CMK (cell line): Measurements from ENCODE around the gene WASL.

Experiments
- DNase-seq: peaks from one replicate; pipeline ENCODE4 v3.0.0-alpha.2; 2010; ENCODE audit warnings: low read depth

The WASL gene

GRCh38 chr7:123690550-123690949 is 58.3 kb downstream of the WASL start:
- no peak for DNase-seq

- no peak for DNase-seq
Observed at GRCh38 chr7:123689250-123689649, 59.6 kb downstream of the WASL start.

- no peak for DNase-seq
Observed at GRCh38 chr7:123687727-123688126, 61.1 kb downstream of the WASL start.

GRCh38 chr7:123687161-123687560 is 61.6 kb downstream of the WASL start:
- no peak for DNase-seq

GRCh38 chr7:123682690-123683089 is 66.1 kb downstream of the WASL start:
- no peak for DNase-seq

- DNase-seq: no peak
Observed at GRCh38 chr7:123681561-123681960, 67.2 kb downstream of the WASL start.

GRCh38 chr7:123680580-123680979 is 68.2 kb downstream of the WASL start:
- DNase-seq: no peak

GRCh38 chr7:123679614-123680013 is 69.2 kb downstream of the WASL start:
- no peak for DNase-seq

- DNase-seq: no peak
Observed at GRCh38 chr7:123677061-123677715, 71.6 kb downstream of the WASL start.

- DNase-seq: no peak
Observed at GRCh38 chr7:123675181-123675473, 73.7 kb downstream of the WASL start.

GRCh38 chr7:123674399-123675180 is 74.2 kb downstream of the WASL start:
- no peak for DNase-seq

GRCh38 chr7:123673752-123674398 is 74.9 kb downstream of the WASL start:
- no peak for DNase-seq

GRCh38 chr7:123673137-123673732 is 75.6 kb downstream of the WASL start:
- DNase-seq: no peak

GRCh38 chr7:123669485-123669884 is 79.3 kb downstream of the WASL start:
- DNase-seq: no peak

GRCh38 chr7:123666492-123666891 is 82.3 kb downstream of the WASL start:
- DNase-seq: no peak

GRCh38 chr7:123665896-123666295 is 82.9 kb downstream of the WASL start:
- no peak for DNase-seq

GRCh38 chr7:123665157-123665556 is 83.6 kb downstream of the WASL start:
- no peak for DNase-seq

- DNase-seq: no peak
Observed at GRCh38 chr7:123663200-123663599, 85.6 kb downstream of the WASL start.

- DNase-seq: no peak
Observed at GRCh38 chr7:123662755-123663154, 86.0 kb downstream of the WASL start.

- DNase-seq: no peak
Observed at GRCh38 chr7:123662293-123662692, 86.5 kb downstream of the WASL start.

- DNase-seq: no peak
Observed at GRCh38 chr7:123661765-123662164, 87.0 kb downstream of the WASL start.

GRCh38 chr7:123660514-123661354 is 88.1 kb downstream of the WASL start:
- no peak for DNase-seq
